Measurements from ENCODE around the gene NFRKB.
"Not testable (repeated sequence)": the region's sequence is repeated elsewhere in the genome, so short reads cannot be mapped to it uniquely, and the experiment has no call there.

The NFRKB gene

GRCh38 chr11:129847361-129847760 is 48.0 kb downstream of the NFRKB start:
- not testable (repeated sequence) for H3K9me3 Mint-ChIP-seq; H3K27ac Mint-ChIP-seq; H3K4me3 Mint-ChIP-seq; H3K4me1 Mint-ChIP-seq (ENCODE audit: low read depth in 2 of 2); H3K36me3 Mint-ChIP-seq (ENCODE audit: insufficient read depth); ATAC-seq (replicated peaks); DNase-seq
- H3K27me3 Mint-ChIP-seq, result peaks cover 8 to 12% of the 10 kb centered on the region in 2 donors

- DNase-seq, result no peak
- H3K9me3 Mint-ChIP-seq, result peaks cover 0 to 3% of the 10 kb centered on the region in 2 donors
- no peaks in the 10 kb centered on the region for H3K36me3 Mint-ChIP-seq (ENCODE audit: insufficient read depth)
- H3K27me3 Mint-ChIP-seq, result peaks cover 8 to 12% of the 10 kb centered on the region in 2 donors
- peak overlapping the region in 1 of 2 donors; percentile 54 for H3K4me3 Mint-ChIP-seq
- H3K27ac Mint-ChIP-seq, result peak overlapping the region in 1 of 2 donors; percentile 38
- H3K4me1 Mint-ChIP-seq (ENCODE audit: low read depth in 2 of 2), result peaks cover 11 to 12% of the 10 kb centered on the region in 2 donors
- ATAC-seq (replicated peaks), result peak; percentile 92
Observed at GRCh38 chr11:129846508-129847335, 48.7 kb downstream of the NFRKB start.
